B cell (primary cell): ENCODE data around the gene LMX1B. TPM values are rescaled to one million over a fixed set of nuclear protein-coding genes. Genes with fewer than 3 reads are reported as not detected.

Experiments used
- ATAC-seq: fragments of 200-7000 bp; cut with Tn5 transposase; one replicate; pipeline ENCODE4 v1.10.0; 2021; ENCODE audit warnings: low read depth, mild to moderate bottlenecking, moderate number of reproducible peaks, moderate library complexity
- CTCF ChIA-PET: fragments of 350-600 bp; sonication (Branson Sonifier 250); formaldehyde crosslinking; loops from one replicate; lab custom pipeline; 2021; ENCODE audit warnings: antibody characterized with exemption, inconsistent platforms; lab: Charles Lee
- POLR2A ChIA-PET: fragments of 350-600 bp; sonication (Branson Sonifier 250); formaldehyde crosslinking; loops from one replicate; lab custom pipeline; 2021; ENCODE audit warnings: antibody characterized with exemption; lab: Charles Lee
- DNase-seq: peaks from one replicate; pipeline ENCODE4 v3.0.0; 2013
- H2AFZ ChIP-seq: 2 replicates; pipeline ENCODE4 v1.6.1; 2012; ENCODE audit warnings: mild to moderate bottlenecking, low read depth, low read length; ENCODE audit not compliant: insufficient read depth, poor library complexity, severe bottlenecking
- H3K27ac ChIP-seq, 2 donors: 1 replicate in 1 of 2; 2 replicates in 1 of 2; pipeline ENCODE4 v1.5.1; 2012 to 2013; ENCODE audit warnings: low read length in 2 of 2, mild to moderate bottlenecking in 2 of 2, moderate library complexity in 1 of 2
- H3K27me3 ChIP-seq, 4 experiments: fragments of 200-600 bp in 1 of 4; sonication (generic) in 1 of 4; replicated peaks in 1 of 4; 1 replicate in 2 of 4; 2 replicates in 2 of 4; pipeline versions ENCODE4 v1.6.1 to v1.7.0; 2013 to 2016; ENCODE audit warnings: low read length in 3 of 4, mild to moderate bottlenecking in 2 of 4, mixed read lengths in 1 of 4, moderate library complexity in 1 of 4; ENCODE audit not compliant: insufficient read depth in 4 of 4, control insufficient read depth in 3 of 4; ENCODE audit errors: control extremely low read depth in 1 of 4
- H3K36me3 ChIP-seq, 2 experiments: replicated peaks in 1 of 2; 1 replicate in 1 of 2; 2 replicates in 1 of 2; pipeline versions ENCODE4 v1.6.1 to v1.7.1; 2013; ENCODE audit warnings: low read length in 1 of 2; ENCODE audit not compliant: insufficient read depth in 2 of 2, control insufficient read depth in 1 of 2; ENCODE audit errors: control extremely low read depth in 1 of 2, extremely low read depth in 1 of 2
- H3K4me1 ChIP-seq, 2 donors: fragments of 200-600 bp in 1 of 2; sonication (generic) in 1 of 2; 1 replicate in 1 of 2; 2 replicates in 1 of 2; pipeline versions ENCODE4 v1.5.1 to v1.6.1; 2013 to 2017; ENCODE audit warnings: low read length in 2 of 2; ENCODE audit not compliant: control insufficient read depth in 2 of 2, insufficient read depth in 2 of 2
- H3K4me2 ChIP-seq: replicated peaks from 2 replicates; pipeline ENCODE3; 2012; ENCODE audit warnings: mild to moderate bottlenecking, low read depth, low read length; ENCODE audit not compliant: poor library complexity, severe bottlenecking
- H3K4me3 ChIP-seq, 5 experiments: fragments of 200-600 bp in 1 of 5; sonication (generic) in 1 of 5; 1 replicate in 3 of 5; 2 replicates in 2 of 5; pipeline versions ENCODE4 v1.5.1 to v1.7.0; 2011 to 2016; ENCODE audit warnings: low read length in 4 of 5, mild to moderate bottlenecking in 4 of 5, low read depth in 2 of 5, control low read depth in 1 of 5, moderate library complexity in 1 of 5; ENCODE audit not compliant: insufficient read depth in 1 of 5; ENCODE audit errors: control extremely low read depth in 1 of 5, extremely low read depth in 1 of 5
- H3K79me2 ChIP-seq: fragments of 200-600 bp; sonication (generic); one replicate; pipeline ENCODE4 v1.6.0; 2016; ENCODE audit warnings: low read length; ENCODE audit not compliant: control insufficient read depth, insufficient read depth
- H3K9ac ChIP-seq: fragments of 200-600 bp; sonication (generic); 2 replicates; pipeline ENCODE4 v1.6.1; 2017; ENCODE audit warnings: mild to moderate bottlenecking, low read length, moderate library complexity
- H3K9me3 ChIP-seq, 3 donors: one replicate each; pipeline versions ENCODE4 v1.6.1 to v1.7.1; 2013; ENCODE audit warnings: low read length in 2 of 3; ENCODE audit not compliant: control insufficient read depth in 2 of 3, insufficient read depth in 1 of 3; ENCODE audit errors: control extremely low read depth in 1 of 3
- H4K20me1 ChIP-seq: 2 replicates; pipeline ENCODE4 v1.6.0; 2012; ENCODE audit warnings: mild to moderate bottlenecking, low read length; ENCODE audit not compliant: insufficient read depth, control insufficient read depth, poor library complexity, severe bottlenecking
- H3K27ac Mint-ChIP-seq: one replicate; pipeline ENCODE4 v1.8.0; 2021; ENCODE audit warnings: mixed read lengths
- H3K27me3 Mint-ChIP-seq: one replicate; pipeline ENCODE4 v1.8.0; 2021; ENCODE audit warnings: mixed read lengths
- H3K4me1 Mint-ChIP-seq: one replicate; pipeline ENCODE4 v1.8.0; 2021; ENCODE audit warnings: mixed read lengths
- H3K4me3 Mint-ChIP-seq: one replicate; pipeline ENCODE4 v1.8.0; 2021; ENCODE audit warnings: mixed read lengths
- H3K9me3 Mint-ChIP-seq: one replicate; pipeline ENCODE4 v1.8.0; 2022; ENCODE audit warnings: mixed read lengths; ENCODE audit not compliant: insufficient read depth
- CTCF ChIP-seq: fragments of 200-600 bp; IDR thresholded peaks from one replicate; pipeline ENCODE4 v1.8.0; 2022; ENCODE audit warnings: antibody characterized with exemption, mild to moderate bottlenecking
- EZH2 ChIP-seq: IDR thresholded peaks from 2 replicates; pipeline ENCODE4 v1.6.1; 2012; ENCODE audit warnings: borderline replicate concordance, low read depth, mild to moderate bottlenecking, moderate library complexity, low read length; ENCODE audit not compliant: insufficient read depth, poor library complexity, severe bottlenecking
- WGBS: methylation state at CpG from one replicate; pipeline ENCODE4 v1.1.5; 2013; ENCODE audit warnings: missing lambda C conversion rate; ENCODE audit not compliant: insufficient coverage; 5-methylcytosine and 5-hydroxymethylcytosine counted together
- intact Hi-C: fragments of 100-400 bp; cut with micrococcal nuclease; formaldehyde crosslinking; loops from one replicate; pipeline ENCODE4 v1.10.0; 2022
- polyA plus RNA-seq: library from polyadenylated mRNA; depleted of rRNA; stranded (reverse); fragments of >200 nt; gene quantifications from 2 replicates; pipeline ENCODE4 v1.2.3, GENCODE V29; 2012
- total RNA-seq, 2 donors: library from RNA; stranded (reverse); fragments of 120-200 nt in 1 of 2; gene quantifications; 1 replicate in 1 of 2; 2 replicates in 1 of 2; pipeline versions ENCODE4 v1.2.3 to v1.2.4, GENCODE V29; 2013 to 2022

Gene LMX1B
- total and polyA plus RNA-seq, 2 donors (not counting 1 experiment from before 2014, with no cell fraction given) = not detected

GRCh38 chr9:126704157-126704891 lies 90.6 kb downstream of the LMX1B start:
- Mint-ChIP-seq H3K27ac (no peak overlapping the region), H3K9me3 (no peaks in the 10 kb centered on the region), H3K4me1 (peaks cover 15% of the 10 kb centered on the region), H3K4me3 (no peak overlapping the region), H3K27me3 (peaks cover 37% of the 10 kb centered on the region)
- no peak overlapping the region for H3K4me2 ChIP-seq
- no peak overlapping the region for H3K27ac ChIP-seq
- no peaks in the 10 kb centered on the region for H4K20me1 ChIP-seq
- H3K9ac ChIP-seq = no peak overlapping the region
- CTCF ChIA-PET = interaction anchor here (0.6 to 12.9 kb wide), 17 partner anchors 14 to 125 kb away, joined by 3 to 680 read pairs (median 14); partner anchors contain the start of gene ZBTB43
- H3K4me1 ChIP-seq = peaks cover 13 to 16% of the 10 kb centered on the region in 2 donors
- ATAC-seq (no peak), DNase-seq (no peak)
- WGBS = 42% methylated on average over 11 of the region's 14 CpGs
- H3K36me3 ChIP-seq = no peaks in the 10 kb centered on the region
- no peaks in the 10 kb centered on the region for H3K79me2 ChIP-seq
- TF ChIP-seq EZH2 (no peak), CTCF (no peak)
- POLR2A ChIA-PET = no interaction called here
- peaks cover 0 to 32% (median 19%) of the 10 kb centered on the region in 4 experiments for H3K27me3 ChIP-seq
- H3K4me3 ChIP-seq = no peak overlapping the region
- H2AFZ ChIP-seq = no peak overlapping the region
- no peaks in the 10 kb centered on the region for H3K9me3 ChIP-seq
- intact Hi-C loops = no loop called here
